Stomach (tissue), 9 donors: ENCODE measurements around the gene C1D. TPM values are rescaled to one million over a fixed set of nuclear protein-coding genes. Genes with fewer than 3 reads are reported as not detected.

ENCODE experiments used
- DNase-seq, 2 donors: peaks; one replicate each; pipeline versions ENCODE4 v3.0.0 to v3.0.0-alpha.2; 2013 to 2019
- H3K27ac ChIP-seq, 5 donors: fragments of 200-600 bp in 4 of 5; sonication (generic) in 4 of 5; one replicate each; pipeline ENCODE4 v1.5.1; 2013 to 2019; ENCODE audit warnings: mild to moderate bottlenecking in 1 of 5, moderate library complexity in 1 of 5
- H3K27me3 ChIP-seq, 3 donors: fragments of 200-600 bp; sonication (generic); one replicate each; pipeline ENCODE4 v1.5.1; 2017 to 2019; ENCODE audit warnings: mixed run types in 1 of 3
- H3K36me3 ChIP-seq, 4 donors: fragments of 200-600 bp; sonication (generic); 1 replicate in 3 of 4; 2 replicates in 1 of 4; pipeline ENCODE4 v1.5.1; 2016 to 2019
- H3K4me1 ChIP-seq, 4 donors: fragments of 200-600 bp; sonication (generic); one replicate each; pipeline ENCODE4 v1.5.1; 2016 to 2019
- H3K4me3 ChIP-seq, 4 donors: fragments of 200-600 bp; sonication (generic) in 3 of 4; one replicate each; pipeline ENCODE4 v1.5.1; 2016 to 2019; ENCODE audit warnings: mild to moderate bottlenecking in 1 of 4
- H3K9me3 ChIP-seq, 4 donors: fragments of 200-600 bp; sonication (generic); one replicate each; pipeline ENCODE4 v1.5.1; 2016 to 2019
- EP300 ChIP-seq: sonication (generic); formaldehyde crosslinking; IDR thresholded peaks from one replicate; pipeline ENCODE4 v1.6.1; 2017; ENCODE audit warnings: antibody characterized with exemption
- POLR2A ChIP-seq, 4 donors: fragments of 450-650 bp; IDR thresholded peaks; one replicate each; pipeline ENCODE4 v1.6.1; 2016; ENCODE audit warnings: antibody characterized with exemption in 4 of 4, control low read depth in 2 of 4, mild to moderate bottlenecking in 1 of 4, moderate library complexity in 1 of 4
- POLR2AphosphoS5 ChIP-seq, 3 donors: sonication (generic); formaldehyde crosslinking; IDR thresholded peaks; one replicate each; pipeline ENCODE4 v1.6.1; 2016; ENCODE audit warnings: antibody characterized with exemption in 3 of 3
- WGBS, 5 donors: extraction: QIAGEN DNeasy Blood & Tissue Kit in 3 of 5; methylation state at CpG; one replicate each; pipeline versions ENCODE4 v1.1.5 to v1.1.7; 2013 to 2018; 5-methylcytosine and 5-hydroxymethylcytosine counted together
- intact Hi-C: fragments of 100-400 bp; cut with DNase I; formaldehyde crosslinking; loops from one replicate; pipeline ENCODE4 v1.15.1; 2023; ENCODE audit warnings: low total_unique reads
- polyA plus RNA-seq, 3 donors: library from polyadenylated mRNA; stranded (reverse); fragments of 200-250 nt; gene quantifications; one replicate each; pipeline ENCODE4 v1.2.3, GENCODE V29; 2013
- total RNA-seq, 5 donors: library from RNA; depleted of rRNA; stranded (reverse); fragments of >200 nt; gene quantifications; one replicate each; pipeline versions ENCODE4 v1.1.0 to v1.2.3, GENCODE V29; 2014 to 2016
- TF ChIP-seq, protein P1 (sequence below), 7 experiments: fragments of 450-650 bp in 4 of 7; fragments of 200-600 bp in 3 of 7; sonication (generic) in 3 of 7; IDR thresholded peaks; one replicate each; pipeline ENCODE4 v1.5.1; 2016 to 2019; ENCODE audit warnings: antibody characterized with exemption in 7 of 7, control low read depth in 2 of 7, mild to moderate bottlenecking in 1 of 7
- donor health status: healthy with polysubstance abuse.
- donor health status: Bipolar disorder and iron deficiency.
- donor health status: healthy.

C1D gene
- total and polyA plus RNA-seq, 8 donors = 3.2 to 101 (median 29.5) TPM

DNA sequence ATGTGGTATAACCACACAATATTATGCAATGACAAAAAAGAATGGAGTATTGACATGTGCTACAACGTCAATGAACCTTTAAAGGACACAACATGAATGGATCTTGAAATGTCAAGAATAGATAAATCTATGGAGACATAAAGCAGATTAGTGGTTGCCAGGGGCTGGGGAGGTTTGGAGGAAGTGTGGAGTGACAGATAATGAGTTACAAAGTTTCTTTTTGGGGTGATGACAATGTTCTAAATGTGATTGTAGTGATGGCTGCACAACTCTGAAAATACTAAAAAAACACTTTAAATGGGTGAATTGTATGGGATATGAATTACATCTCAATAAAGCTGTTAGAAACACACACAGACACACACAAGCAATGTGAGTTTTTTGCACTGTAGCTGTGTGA, 37.4 kb upstream of the C1D start:
- Histone ChIP-seq H3K4me3 (no peak overlapping the region), H3K36me3 (no peaks in the 10 kb centered on the region), H3K9me3 (no peaks in the 10 kb centered on the region), H3K4me1 (peaks cover 0 to 5% (median 0%) of the 10 kb centered on the region in 4 donors), H3K27ac (no peak overlapping the region), H3K27me3 (no peaks in the 10 kb centered on the region)
- TF ChIP-seq, protein P1, sequence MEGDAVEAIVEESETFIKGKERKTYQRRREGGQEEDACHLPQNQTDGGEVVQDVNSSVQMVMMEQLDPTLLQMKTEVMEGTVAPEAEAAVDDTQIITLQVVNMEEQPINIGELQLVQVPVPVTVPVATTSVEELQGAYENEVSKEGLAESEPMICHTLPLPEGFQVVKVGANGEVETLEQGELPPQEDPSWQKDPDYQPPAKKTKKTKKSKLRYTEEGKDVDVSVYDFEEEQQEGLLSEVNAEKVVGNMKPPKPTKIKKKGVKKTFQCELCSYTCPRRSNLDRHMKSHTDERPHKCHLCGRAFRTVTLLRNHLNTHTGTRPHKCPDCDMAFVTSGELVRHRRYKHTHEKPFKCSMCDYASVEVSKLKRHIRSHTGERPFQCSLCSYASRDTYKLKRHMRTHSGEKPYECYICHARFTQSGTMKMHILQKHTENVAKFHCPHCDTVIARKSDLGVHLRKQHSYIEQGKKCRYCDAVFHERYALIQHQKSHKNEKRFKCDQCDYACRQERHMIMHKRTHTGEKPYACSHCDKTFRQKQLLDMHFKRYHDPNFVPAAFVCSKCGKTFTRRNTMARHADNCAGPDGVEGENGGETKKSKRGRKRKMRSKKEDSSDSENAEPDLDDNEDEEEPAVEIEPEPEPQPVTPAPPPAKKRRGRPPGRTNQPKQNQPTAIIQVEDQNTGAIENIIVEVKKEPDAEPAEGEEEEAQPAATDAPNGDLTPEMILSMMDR (IDR thresholded peaks at IDR 0.05) = no peak
- TF ChIP-seq EP300 = no peak
- TF ChIP-seq POLR2A (IDR thresholded peaks at IDR 0.05) = no peak
- no peak for TF ChIP-seq POLR2AphosphoS5 (IDR thresholded peaks at IDR 0.05)
- no peak for DNase-seq
- 39 to 77% (median 67%) methylated on average over 1 of the region's 1 CpG for WGBS, 5 donors
- intact Hi-C loops = no loop called here

GRCh38 chr2:68099260-68099659, 36.5 kb upstream of the C1D start:
- H3K9me3 ChIP-seq = no peaks in the 10 kb centered on the region
- H3K27ac ChIP-seq = no peak overlapping the region
- 86 to 91% (median 89%) methylated on average over 8 of the region's 8 CpGs for WGBS, 5 donors
- intact Hi-C loops = no loop called here
- H3K27me3 ChIP-seq = no peaks in the 10 kb centered on the region
- no peak for TF ChIP-seq EP300
- no peak for TF ChIP-seq POLR2AphosphoS5 (IDR thresholded peaks at IDR 0.05)
- TF ChIP-seq POLR2A (IDR thresholded peaks at IDR 0.05) = no peak
- TF ChIP-seq, protein P1 (IDR thresholded peaks at IDR 0.05) = no peak
- H3K4me1 ChIP-seq = peaks cover 0 to 5% (median 0%) of the 10 kb centered on the region in 4 donors
- no peak overlapping the region for H3K4me3 ChIP-seq
- no peak for DNase-seq
- no peaks in the 10 kb centered on the region for H3K36me3 ChIP-seq

DNA sequence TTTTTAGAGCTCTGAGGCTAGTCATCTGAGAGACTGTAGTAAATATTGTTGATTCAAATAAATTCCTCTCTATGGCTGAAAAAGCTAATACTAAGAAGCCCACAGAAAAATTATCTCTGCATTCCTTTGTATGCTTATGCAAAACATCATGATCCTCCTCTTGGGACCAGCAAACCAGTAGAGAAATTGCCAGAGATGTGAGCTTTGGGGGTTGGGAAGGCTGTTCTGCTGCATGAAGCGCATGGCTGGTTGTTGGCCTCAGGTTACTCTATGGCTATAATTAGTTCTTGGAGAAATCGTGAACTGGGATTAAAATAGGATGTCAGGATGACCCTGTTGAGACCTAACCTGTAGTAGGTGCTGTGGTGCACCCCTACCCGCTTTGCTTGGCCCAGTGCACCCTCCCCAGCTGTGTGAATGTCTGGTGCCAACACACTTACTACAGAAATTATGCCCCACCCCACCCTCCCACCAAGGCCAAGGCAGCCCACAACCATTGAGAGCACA, 35.5 kb upstream of the C1D start:
- Histone ChIP-seq H3K9me3 (no peaks in the 10 kb centered on the region), H3K27me3 (no peaks in the 10 kb centered on the region), H3K27ac (no peak overlapping the region), H3K4me1 (peaks cover 0 to 5% (median 0%) of the 10 kb centered on the region in 4 donors), H3K4me3 (no peak overlapping the region), H3K36me3 (no peaks in the 10 kb centered on the region)
- DNase-seq = no peak
- intact Hi-C loops = no loop called here
- WGBS, 5 donors = 67 to 95% (median 82%) methylated on average over 2 to 3 of the region's 3 CpGs
- TF ChIP-seq POLR2A (IDR thresholded peaks at IDR 0.05) (no peak), EP300 (no peak), POLR2AphosphoS5 (IDR thresholded peaks at IDR 0.05) (no peak)
- TF ChIP-seq, protein P1 (IDR thresholded peaks at IDR 0.05) = no peak

DNA sequence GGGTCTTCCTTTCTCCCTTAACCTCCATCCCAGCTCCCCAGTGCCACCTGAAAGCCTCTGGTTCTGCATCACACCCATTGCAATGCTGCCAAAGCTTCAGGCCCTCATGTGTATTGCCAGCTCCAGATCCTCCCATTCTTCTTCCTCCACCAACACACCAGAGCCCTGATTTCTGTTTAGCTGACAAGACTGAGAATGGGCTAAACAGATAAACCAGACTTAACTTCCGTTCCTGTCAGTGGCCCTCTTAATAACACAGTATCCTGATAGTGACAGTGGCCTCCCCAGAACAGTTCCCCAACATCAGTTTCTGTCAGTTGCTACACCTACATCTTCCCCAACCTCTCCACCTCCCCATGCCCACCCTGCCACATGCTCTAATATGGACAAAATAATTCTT, 31.3 kb upstream of the C1D start:
- Histone ChIP-seq H3K4me3 (no peak overlapping the region), H3K4me1 (peaks cover 0 to 5% (median 0%) of the 10 kb centered on the region in 4 donors), H3K36me3 (no peaks in the 10 kb centered on the region), H3K27ac (no peak overlapping the region), H3K27me3 (no peaks in the 10 kb centered on the region), H3K9me3 (no peaks in the 10 kb centered on the region)
- intact Hi-C loops = no loop called here
- 70 to 87% (median 80%) methylated on average over 1 of the region's 1 CpG for WGBS, 5 donors
- DNase-seq = no peak
- no peak for TF ChIP-seq POLR2AphosphoS5 (IDR thresholded peaks at IDR 0.05)
- TF ChIP-seq EP300 = no peak
- TF ChIP-seq POLR2A (IDR thresholded peaks at IDR 0.05) = no peak
- TF ChIP-seq, protein P1 (IDR thresholded peaks at IDR 0.05) = no peak
